ENCODE measurements around the gene DAO. TPM values are rescaled to one million over a fixed set of nuclear protein-coding genes. Genes with fewer than 3 reads are reported as not detected.

Gene DAO
- total RNA-seq, 4 donors from 2014 or later: not detected

GRCh38 chr12:108939594-108939993 is 59.7 kb downstream of the DAO start:
- peak; percentile 92 to 98 for ATAC-seq

GRCh38 chr12:108940138-108940537 is 60.2 kb downstream of the DAO start:
- H3K27me3 ChIP-seq: no peaks in the 10 kb centered on the region
- in situ Hi-C loops (cut with MboI; ENCODE audit: low sequenced_read_pairs in 4 of 4): no loop called here
- H3K27ac ChIP-seq: peak overlapping the region in 1 of 4 donors; percentile 42
- no peak for ATAC-seq
- TF ChIP-seq CTCF (IDR thresholded peaks at IDR 0.05 in 4 of 5, conservative IDR thresholded peaks at IDR 0.05 in 1 of 5) (no peak), POLR2A (IDR thresholded peaks at IDR 0.05) (no peak)
- intact Hi-C loops (cut with DNase I; ENCODE audit: low total_unique reads): no loop called here
- H3K36me3 ChIP-seq: no peaks in the 10 kb centered on the region
- H3K9me3 ChIP-seq: no peaks in the 10 kb centered on the region
- no peak for DNase-seq
- peaks cover 0 to 5% of the 10 kb centered on the region in 2 donors for H3K4me1 ChIP-seq
- no peak overlapping the region for H3K4me3 ChIP-seq

More at GRCh38 chr12:108939594-108939993, 59.7 kb downstream of the DAO start:
- intact Hi-C loops (cut with DNase I; ENCODE audit: low total_unique reads): no loop called here
- Histone ChIP-seq H3K4me3 (no peak overlapping the region), H3K27me3 (no peaks in the 10 kb centered on the region), H3K36me3 (no peaks in the 10 kb centered on the region), H3K4me1 (peaks cover 0 to 5% of the 10 kb centered on the region in 2 donors), H3K9me3 (no peaks in the 10 kb centered on the region), H3K27ac (peak overlapping the region in 1 of 4 donors; percentile 42)
- DNase-seq: peak; percentile 2 to 25
- in situ Hi-C loops (cut with MboI; ENCODE audit: low sequenced_read_pairs in 4 of 4): no loop called here
- TF ChIP-seq CTCF (IDR thresholded peaks at IDR 0.05 in 4 of 5, conservative IDR thresholded peaks at IDR 0.05 in 1 of 5): no peak
- no peak for TF ChIP-seq POLR2A (IDR thresholded peaks at IDR 0.05)

- no peaks in the 10 kb centered on the region for H3K36me3 ChIP-seq
- TF ChIP-seq POLR2A (IDR thresholded peaks at IDR 0.05) (no peak), CTCF (IDR thresholded peaks at IDR 0.05 in 4 of 5, conservative IDR thresholded peaks at IDR 0.05 in 1 of 5) (no peak)
- H3K27me3 ChIP-seq: no peaks in the 10 kb centered on the region
- H3K4me1 ChIP-seq: peaks cover 4 to 8% of the 10 kb centered on the region in 2 donors
- intact Hi-C loops (cut with DNase I; ENCODE audit: low total_unique reads): no loop called here
- in situ Hi-C loops (cut with MboI; ENCODE audit: low sequenced_read_pairs in 4 of 4): no loop called here
- no peak overlapping the region for H3K4me3 ChIP-seq
- H3K27ac ChIP-seq: no peak overlapping the region
- DNase-seq: no peak
- H3K9me3 ChIP-seq: no peaks in the 10 kb centered on the region
- ATAC-seq: no peak
Observed at GRCh38 chr12:108947097-108947496, 67.2 kb downstream of the DAO start.

- in situ Hi-C loops (cut with MboI; ENCODE audit: low sequenced_read_pairs in 4 of 4): no loop called here
Observed at GRCh38 chr12:108948367-108948766, 68.5 kb downstream of the DAO start.

More at GRCh38 chr12:108948367-108948766, 68.5 kb downstream of the DAO start:
- ATAC-seq: no peak
- Histone ChIP-seq H3K9me3 (no peaks in the 10 kb centered on the region), H3K27me3 (no peaks in the 10 kb centered on the region), H3K36me3 (no peaks in the 10 kb centered on the region), H3K27ac (no peak overlapping the region), H3K4me3 (no peak overlapping the region), H3K4me1 (peaks cover 4 to 8% of the 10 kb centered on the region in 2 donors)
- TF ChIP-seq POLR2A (IDR thresholded peaks at IDR 0.05): no peak
- no peak for TF ChIP-seq CTCF (IDR thresholded peaks at IDR 0.05 in 4 of 5, conservative IDR thresholded peaks at IDR 0.05 in 1 of 5)
- DNase-seq: no peak
- intact Hi-C loops (cut with DNase I; ENCODE audit: low total_unique reads): no loop called here
